ENCODE measurements around the gene SYT13.

SYT13 gene

GRCh38 chr11:45334410-45334809 is 48.3 kb upstream of the SYT13 start:
- Histone ChIP-seq H4K20me1 (ENCODE audit: insufficient read depth, low read length) (0 out of 2 replicates have a peak, but pooled peaks cover 5% of the 10 kb centered on the region), H3K27me3 (ENCODE audit: insufficient read depth, low read length, poor library complexity) (no peaks in the 10 kb centered on the region), H3K27ac (ENCODE audit: low read length) (no peak overlapping the region), H3K9me3 (ENCODE audit: insufficient read depth, low read length, severe bottlenecking) (no peaks in the 10 kb centered on the region), H3K36me3 (ENCODE audit: insufficient read depth, low read length) (no peaks in the 10 kb centered on the region), H3K4me2 (ENCODE audit: insufficient read depth, low read length) (no peak overlapping the region), H3K79me2 (ENCODE audit: insufficient read depth, low read length) (no peaks in the 10 kb centered on the region), H2AFZ (ENCODE audit: low read depth, low read length) (no peak overlapping the region), H3K4me1 (ENCODE audit: insufficient read depth, low read length) (no peaks in the 10 kb centered on the region), H3K9ac (ENCODE audit: low read depth, low read length) (no peak overlapping the region), H3K4me3 (ENCODE audit: low read depth in 1 of 2, low read length in 2 of 2) (no peak overlapping the region)
- no peak for DNase-seq
- no peak for ATAC-seq (ENCODE audit: insufficient read depth, low read depth)
- no peak for TF ChIP-seq EZH2 (IDR thresholded peaks at IDR 0.05; ENCODE audit: borderline replicate concordance, low read depth, low read length, severe bottlenecking)
- no peak for TF ChIP-seq CTCF (IDR thresholded peaks at IDR 0.05; ENCODE audit: borderline replicate concordance, extremely low read depth, low read length, poor library complexity, severe bottlenecking)

DNA sequence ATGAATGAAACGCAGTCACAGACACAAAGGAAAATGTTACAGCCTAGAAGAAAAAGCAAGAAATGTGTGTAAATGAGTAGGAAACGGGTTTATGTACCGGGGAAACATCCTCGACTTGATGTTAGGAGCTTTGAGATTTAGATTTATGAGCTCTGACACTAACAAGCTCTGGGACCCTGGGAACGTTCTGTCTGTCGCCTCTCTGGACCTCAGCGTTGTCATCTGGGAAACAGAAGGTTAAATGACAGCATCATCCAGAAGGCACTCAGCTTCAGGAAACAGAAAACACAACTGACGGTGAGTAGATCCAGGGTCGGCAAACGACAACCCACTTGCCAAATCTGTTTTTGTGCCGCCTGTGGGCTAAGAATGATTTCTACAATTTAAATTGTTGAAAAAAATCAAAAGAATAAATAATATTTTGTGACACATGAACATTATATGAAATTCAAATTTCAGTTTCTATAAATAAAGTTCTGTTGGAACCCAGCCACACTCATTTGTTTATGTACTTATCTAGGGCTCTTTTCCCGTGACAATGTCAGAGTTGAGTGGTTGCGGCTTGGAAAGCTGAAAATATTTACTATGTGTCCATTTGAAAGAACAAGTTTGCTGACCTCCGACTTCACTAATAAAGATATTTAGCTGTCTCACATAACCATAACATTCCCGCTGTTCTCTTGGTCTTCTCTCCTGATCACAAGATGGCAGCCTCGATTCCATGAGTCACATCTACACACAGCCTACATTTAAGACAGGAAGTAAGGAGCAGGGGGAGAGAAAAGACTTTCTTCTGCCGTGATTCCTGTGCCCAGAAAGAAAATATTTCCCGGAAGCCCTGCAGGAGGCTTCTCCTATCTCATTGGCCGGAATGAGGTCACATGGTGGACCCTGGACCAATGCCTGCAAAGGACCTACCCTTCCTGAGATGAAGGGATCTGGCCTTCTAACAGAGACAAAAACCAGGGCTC is 47.1 kb upstream of the SYT13 start:
- H3K27ac ChIP-seq (ENCODE audit: low read length) = no peak overlapping the region
- H2AFZ ChIP-seq (ENCODE audit: low read depth, low read length) = no peak overlapping the region
- no peak overlapping the region for H3K4me3 ChIP-seq (ENCODE audit: low read depth in 1 of 2, low read length in 2 of 2)

GRCh38 chr11:45332276-45332934 is 46.3 kb upstream of the SYT13 start:
- H3K27me3 ChIP-seq (ENCODE audit: insufficient read depth, low read length, poor library complexity) = no peaks in the 10 kb centered on the region
- 0 out of 2 replicates have a peak, but pooled peaks cover 2% of the 10 kb centered on the region for H4K20me1 ChIP-seq (ENCODE audit: insufficient read depth, low read length)
- no peak overlapping the region for H3K27ac ChIP-seq (ENCODE audit: low read length)
- H3K79me2 ChIP-seq (ENCODE audit: insufficient read depth, low read length) = no peaks in the 10 kb centered on the region
- H3K4me1 ChIP-seq (ENCODE audit: insufficient read depth, low read length) = no peaks in the 10 kb centered on the region
- peak; percentile 40 for DNase-seq
- ATAC-seq (ENCODE audit: insufficient read depth, low read depth) = peak; percentile 69
- peaks cover under 1% of the 10 kb centered on the region for H3K9me3 ChIP-seq (ENCODE audit: insufficient read depth, low read length, severe bottlenecking)
- no peak overlapping the region for H2AFZ ChIP-seq (ENCODE audit: low read depth, low read length)
- H3K4me3 ChIP-seq (ENCODE audit: low read depth in 1 of 2, low read length in 2 of 2) = no peak overlapping the region
- H3K4me2 ChIP-seq (ENCODE audit: insufficient read depth, low read length) = no peak overlapping the region
- no peaks in the 10 kb centered on the region for H3K36me3 ChIP-seq (ENCODE audit: insufficient read depth, low read length)
- TF ChIP-seq EZH2 (IDR thresholded peaks at IDR 0.05; ENCODE audit: borderline replicate concordance, low read depth, low read length, severe bottlenecking) (no peak), CTCF (IDR thresholded peaks at IDR 0.05; ENCODE audit: borderline replicate concordance, extremely low read depth, low read length, poor library complexity, severe bottlenecking) (peak; percentile 71)
- H3K9ac ChIP-seq (ENCODE audit: low read depth, low read length) = no peak overlapping the region

More for the DNA sequence above, 47.1 kb upstream of the SYT13 start:
- TF ChIP-seq CTCF (IDR thresholded peaks at IDR 0.05; ENCODE audit: borderline replicate concordance, extremely low read depth, low read length, poor library complexity, severe bottlenecking) (no peak), EZH2 (IDR thresholded peaks at IDR 0.05; ENCODE audit: borderline replicate concordance, low read depth, low read length, severe bottlenecking) (no peak)
- ATAC-seq (ENCODE audit: insufficient read depth, low read depth) = peak; percentile 35; the same call in 1 of the 3 replicates
- 0 out of 2 replicates have a peak, but pooled peaks cover 2% of the 10 kb centered on the region for H4K20me1 ChIP-seq (ENCODE audit: insufficient read depth, low read length)
- no peaks in the 10 kb centered on the region for H3K9me3 ChIP-seq (ENCODE audit: insufficient read depth, low read length, severe bottlenecking)
- no peaks in the 10 kb centered on the region for H3K79me2 ChIP-seq (ENCODE audit: insufficient read depth, low read length)
- H3K4me2 ChIP-seq (ENCODE audit: insufficient read depth, low read length) = no peak overlapping the region
- H3K4me1 ChIP-seq (ENCODE audit: insufficient read depth, low read length) = no peaks in the 10 kb centered on the region
- no peaks in the 10 kb centered on the region for H3K27me3 ChIP-seq (ENCODE audit: insufficient read depth, low read length, poor library complexity)
- no peak for DNase-seq
- H3K36me3 ChIP-seq (ENCODE audit: insufficient read depth, low read length) = no peaks in the 10 kb centered on the region
- H3K9ac ChIP-seq (ENCODE audit: low read depth, low read length) = no peak overlapping the region

Measured in DND-41 (cell line).